GM19467 (cell line): ENCODE data around the gene ETV3L.
"Not testable (repeated sequence)": the region's sequence is repeated elsewhere in the genome, so short reads cannot be mapped to it uniquely, and the experiment has no call there.

ENCODE experiments used
- ATAC-seq: cut with Tn5 transposase; IDR thresholded peaks from one replicate; pipeline ENCODE4 v1.9.1; 2021; ENCODE audit warnings: mild to moderate bottlenecking, moderate library complexity; ENCODE audit not compliant: unreplicated experiment

The ETV3L gene

GRCh38 chr1:157084720-157085119 is 14.9 kb downstream of the ETV3L start:
- ATAC-seq, result no peak

- no peak for ATAC-seq
Measured at GRCh38 chr1:157081707-157082106, 17.9 kb downstream of the ETV3L start.

- ATAC-seq, result no peak
Measured at GRCh38 chr1:157080714-157081113, 18.9 kb downstream of the ETV3L start.

- ATAC-seq, result no peak
Measured at GRCh38 chr1:157077394-157077793, 22.2 kb downstream of the ETV3L start.

GRCh38 chr1:157073944-157074685 is 25.5 kb downstream of the ETV3L start:
- no peak for ATAC-seq

- no peak for ATAC-seq
Measured at GRCh38 chr1:157069601-157070000, 30.0 kb downstream of the ETV3L start.

- not testable (repeated sequence) for ATAC-seq
Measured at GRCh38 chr1:157059241-157059640, 40.4 kb downstream of the ETV3L start.

- no peak for ATAC-seq
Measured at GRCh38 chr1:157056269-157056668, 43.3 kb downstream of the ETV3L start.

- ATAC-seq, result not testable (repeated sequence)
Measured at GRCh38 chr1:157055729-157056128, 43.9 kb downstream of the ETV3L start.

- no peak for ATAC-seq
Measured at GRCh38 chr1:157050836-157051235, 48.8 kb downstream of the ETV3L start.

- no peak for ATAC-seq
Measured at GRCh38 chr1:157047062-157047410, 52.6 kb downstream of the ETV3L start.

GRCh38 chr1:157045250-157046218 is 54.1 kb downstream of the ETV3L start, which contains the start of gene ARHGEF11:
TSS of gene ARHGEF11 (minus strand) at chr1:157045742. CDS start at chr1:157044330, 1,412 bp downstream.
- ATAC-seq, result peak; percentile 71

- ATAC-seq, result no peak
Measured at GRCh38 chr1:157044326-157044725, 55.3 kb downstream of the ETV3L start.

GRCh38 chr1:157043685-157044084 is 55.9 kb downstream of the ETV3L start:
- no peak for ATAC-seq

- ATAC-seq, result no peak
Measured at GRCh38 chr1:157042846-157043245, 56.8 kb downstream of the ETV3L start.
